ENCODE measurements around the gene NTRK3.
A peak's percentile ranks its signal among the peaks of the same experiment; 100 is the strongest.

NTRK3 gene

GRCh38 chr15:88256279-88257230 lies at the start of gene NTRK3:
Gene NTRK3, minus strand, starts transcription at chr15:88256739. Its CDS starts 586 bp downstream, at chr15:88256153.
- DNase-seq (ENCODE audit: low read depth in 3 of 3) = no peak

GRCh38 chr15:88303395-88303794 lies 46.9 kb upstream of the NTRK3 start:
- no peak for DNase-seq (ENCODE audit: low read depth in 3 of 3)

- no peak for DNase-seq (ENCODE audit: low read depth in 3 of 3)
Observed at GRCh38 chr15:88302373-88302772, 45.8 kb upstream of the NTRK3 start.

GRCh38 chr15:88301311-88301710 lies 44.8 kb upstream of the NTRK3 start:
- no peak for DNase-seq (ENCODE audit: low read depth in 3 of 3)

- no peak for DNase-seq (ENCODE audit: low read depth in 3 of 3)
Observed at GRCh38 chr15:88300861-88301260, 44.3 kb upstream of the NTRK3 start.

GRCh38 chr15:88300089-88300488 lies 43.5 kb upstream of the NTRK3 start:
- no peak for DNase-seq (ENCODE audit: low read depth in 3 of 3)

DNA sequence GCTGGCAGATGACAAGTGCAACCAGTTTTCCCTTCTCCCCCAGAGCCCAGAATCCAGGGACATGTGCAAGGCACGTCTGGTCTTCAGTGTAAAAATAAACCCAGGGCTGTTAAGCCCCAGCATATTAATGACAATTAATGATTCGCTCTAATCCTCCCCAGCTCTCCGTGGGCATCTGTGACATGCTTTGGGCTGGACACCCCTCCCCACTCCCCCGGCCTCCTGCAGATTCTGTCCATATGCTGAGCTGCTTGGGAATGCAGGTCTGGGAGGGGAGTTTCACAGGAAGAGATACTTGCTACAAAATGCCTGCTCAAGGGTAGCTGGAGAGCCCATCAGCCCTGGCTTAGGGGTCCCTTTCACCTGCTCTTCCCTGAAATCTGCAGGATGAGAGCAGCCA lies 43.0 kb upstream of the NTRK3 start:
- no peak for DNase-seq (ENCODE audit: low read depth in 3 of 3)

DNA sequence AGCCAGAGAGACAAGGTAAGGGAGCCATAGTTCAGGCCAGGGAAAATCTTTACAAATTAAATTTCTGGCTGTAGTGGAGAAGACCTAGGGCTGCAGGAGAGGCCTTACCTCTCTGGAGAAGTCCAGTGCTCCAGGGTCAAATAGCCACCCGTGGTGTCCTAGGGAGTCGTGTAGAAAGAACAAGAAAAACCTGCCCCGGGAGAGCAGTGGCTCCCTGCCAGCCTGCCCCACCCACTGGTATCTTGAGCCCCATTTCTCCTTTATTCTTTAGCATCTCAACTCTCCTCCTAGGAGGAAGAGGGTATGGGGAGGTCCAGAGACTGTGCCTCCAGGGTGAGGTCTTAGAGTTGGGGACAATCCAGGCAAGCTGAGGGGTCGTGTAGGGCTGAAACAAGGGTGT lies 32.1 kb upstream of the NTRK3 start:
- DNase-seq (ENCODE audit: low read depth in 3 of 3) = no peak

- DNase-seq (ENCODE audit: low read depth in 3 of 3) = no peak
Observed at GRCh38 chr15:88288206-88288605, 31.7 kb upstream of the NTRK3 start.

DNA sequence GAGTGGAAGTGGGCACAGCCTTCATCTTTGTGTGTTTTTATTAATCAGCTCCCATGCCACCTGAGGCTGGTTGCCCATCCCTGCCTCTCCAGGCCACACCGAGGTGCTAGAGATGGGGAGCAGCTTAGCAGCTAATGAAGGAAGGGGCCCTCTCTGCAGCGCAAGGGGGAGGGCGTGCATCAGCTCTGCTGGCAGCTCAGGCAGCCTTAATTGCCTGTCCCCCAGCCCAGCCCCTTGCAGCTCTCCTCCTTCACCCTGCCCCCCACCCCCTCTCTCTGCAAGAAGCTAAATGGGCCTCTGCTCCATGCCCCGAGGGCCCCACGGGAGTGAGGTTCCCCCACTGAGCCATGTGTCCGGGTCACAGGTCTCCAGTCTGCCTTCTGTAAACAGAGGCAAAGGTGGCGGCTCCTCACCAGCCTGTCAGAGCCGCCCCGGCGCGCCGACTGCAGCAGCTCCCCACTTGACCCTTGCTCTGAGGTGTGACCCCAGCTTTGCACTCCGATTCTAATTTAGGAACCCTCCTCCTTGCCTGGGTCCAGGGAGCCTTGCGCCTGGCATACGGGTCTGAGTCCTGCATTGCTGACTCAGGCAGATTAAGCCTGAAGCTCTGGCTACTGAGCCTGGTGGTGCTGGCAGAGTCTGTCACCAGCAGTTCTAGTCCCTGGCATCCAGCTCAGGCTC lies 27.9 kb upstream of the NTRK3 start:
- DNase-seq (ENCODE audit: low read depth in 3 of 3) = no peak

DNA sequence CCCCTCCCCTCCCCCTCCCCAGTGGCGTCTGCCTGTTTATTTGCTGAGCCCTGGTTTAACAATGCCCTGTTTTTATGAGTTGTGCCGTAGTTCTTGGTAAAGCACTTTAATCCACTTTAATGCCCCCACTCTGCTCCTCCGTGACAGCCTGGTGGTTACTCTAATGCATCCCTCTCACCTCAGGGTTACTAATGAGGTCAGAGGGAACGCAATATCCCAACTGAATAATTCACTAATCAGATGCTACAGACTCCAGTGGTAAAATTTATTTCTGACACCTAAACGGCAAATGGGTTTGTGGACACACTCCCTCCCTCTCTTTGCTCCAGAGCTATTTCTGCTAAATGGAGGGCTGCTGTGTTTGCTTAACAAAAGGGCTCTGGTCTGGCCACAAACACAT lies 26.1 kb upstream of the NTRK3 start:
- no peak for DNase-seq (ENCODE audit: low read depth in 3 of 3)

- no peak for DNase-seq (ENCODE audit: low read depth in 3 of 3)
Observed at GRCh38 chr15:88276821-88277410, 20.4 kb upstream of the NTRK3 start.

GRCh38 chr15:88275804-88276203 lies 19.3 kb upstream of the NTRK3 start:
- DNase-seq (ENCODE audit: low read depth in 3 of 3) = no peak

- peak; percentile 38 to 64 (median 41) for DNase-seq (ENCODE audit: low read depth in 3 of 3)
Observed at GRCh38 chr15:88274553-88275460, 18.3 kb upstream of the NTRK3 start.

- no peak for DNase-seq (ENCODE audit: low read depth in 3 of 3)
Observed at GRCh38 chr15:88272421-88272820, 15.9 kb upstream of the NTRK3 start.

GRCh38 chr15:88269356-88270062 lies 13.0 kb upstream of the NTRK3 start:
- DNase-seq (ENCODE audit: low read depth in 3 of 3) = no peak

- DNase-seq (ENCODE audit: low read depth in 3 of 3) = no peak
Observed at GRCh38 chr15:88267720-88268119, 11.2 kb upstream of the NTRK3 start.

- no peak for DNase-seq (ENCODE audit: low read depth in 3 of 3)
Observed at GRCh38 chr15:88266170-88266569, 9.6 kb upstream of the NTRK3 start.

DNA sequence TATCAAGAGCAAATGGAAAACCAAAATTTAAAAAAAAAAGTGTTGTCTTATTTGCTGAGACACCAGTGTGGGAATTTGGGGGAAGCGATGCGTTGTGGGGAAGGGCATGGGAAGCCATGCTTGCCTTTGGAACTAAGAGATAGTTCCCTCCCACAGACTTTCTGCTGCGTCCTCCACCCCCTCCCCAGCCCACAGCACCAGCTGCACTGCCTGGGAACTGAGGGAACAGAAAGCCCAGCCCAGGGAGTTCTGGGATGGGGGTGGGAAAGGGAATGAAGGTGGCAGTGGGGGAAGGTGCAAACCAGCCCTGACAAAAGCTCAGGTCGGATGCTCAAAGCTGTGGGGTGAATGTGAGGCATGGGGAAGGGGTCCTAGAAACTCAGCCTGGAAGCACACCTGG lies 8.1 kb upstream of the NTRK3 start:
- no peak for DNase-seq (ENCODE audit: low read depth in 3 of 3)

GRCh38 chr15:88262064-88262463 lies 5.5 kb upstream of the NTRK3 start:
- no peak for DNase-seq (ENCODE audit: low read depth in 3 of 3)

- no peak for DNase-seq (ENCODE audit: low read depth in 3 of 3)
Observed at GRCh38 chr15:88258093-88258641, 1.6 kb upstream of the NTRK3 start.

Measured in stimulated activated CD4-positive, alpha-beta T cell treated with anti-CD3 and anti-CD28 coated beads, TNF-alpha, amount 100 ng/mL, for 48 hours (primary cell).